SK-N-SH treated with all-trans-retinoic acid at 6 μM for 48 hours (cell line): ENCODE results near the gene PPFIA4.

Experiments
- ATAC-seq: fragments of 200-7000 bp; cut with Tn5 transposase; 3 replicates; pipeline ENCODE4 v1.9.1; 2020; ENCODE audit warnings: mild to moderate bottlenecking, moderate library complexity
- ARNTL ChIP-seq: fragments of 450-650 bp; formaldehyde crosslinking; IDR thresholded peaks from 2 replicates; pipeline ENCODE4 v1.5.0; 2020; ENCODE audit warnings: low read depth, mild to moderate bottlenecking, moderate library complexity, borderline replicate concordance
- BACH2 ChIP-seq: fragments of 250-450 bp; sonication (Bioruptor Pico); IDR thresholded peaks from 2 replicates; pipeline ENCODE4 v1.9.0; 2021; ENCODE audit warnings: mild to moderate bottlenecking, borderline replicate concordance
- CREB5 ChIP-seq: fragments of 250-450 bp; sonication (Bioruptor Pico); IDR thresholded peaks from 2 replicates; pipeline ENCODE4 v1.5.1; 2020; ENCODE audit warnings: low read depth, mild to moderate bottlenecking, moderate library complexity
- CSDC2 ChIP-seq: fragments of 250-450 bp; sonication (Bioruptor Pico); IDR thresholded peaks from 2 replicates; pipeline ENCODE4 v1.5.0; 2020; ENCODE audit warnings: mild to moderate bottlenecking, moderate library complexity
- CSRNP3 ChIP-seq: fragments of 250-450 bp; sonication (Bioruptor Pico); IDR thresholded peaks from 2 replicates; pipeline ENCODE4 v1.5.1; 2021; ENCODE audit warnings: mild to moderate bottlenecking, moderate library complexity
- ESRRG ChIP-seq: fragments of 250-450 bp; sonication (Bioruptor Pico); IDR thresholded peaks from 2 replicates; pipeline ENCODE4 v1.6.1; 2021; ENCODE audit warnings: mild to moderate bottlenecking
- GLIS3 ChIP-seq: fragments of 250-450 bp; sonication (Bioruptor Pico); IDR thresholded peaks from 2 replicates; pipeline ENCODE4 v1.5.0; 2020; ENCODE audit warnings: mild to moderate bottlenecking, moderate library complexity
- ISL1 ChIP-seq: fragments of 250-450 bp; sonication (Bioruptor Pico); IDR thresholded peaks from 2 replicates; pipeline ENCODE4 v2.1.2; 2022; ENCODE audit warnings: mild to moderate bottlenecking, moderate library complexity
- OSR1 ChIP-seq: fragments of 250-450 bp; sonication (Bioruptor Pico); IDR thresholded peaks from 2 replicates; pipeline ENCODE4 v1.8.0; 2022; ENCODE audit warnings: moderate library complexity, mild to moderate bottlenecking, inconsistent platforms
- PATZ1 ChIP-seq: fragments of 250-450 bp; sonication (Bioruptor Pico); IDR thresholded peaks from 2 replicates; pipeline ENCODE4 v1.8.0; 2020; ENCODE audit warnings: mild to moderate bottlenecking, moderate library complexity, borderline replicate concordance
- POU6F1 ChIP-seq: fragments of 250-450 bp; sonication (Bioruptor Pico); IDR thresholded peaks from 2 replicates; pipeline ENCODE4 v1.8.0; 2021; ENCODE audit warnings: low read depth, mild to moderate bottlenecking, moderate library complexity, borderline replicate concordance
- RARB ChIP-seq: fragments of 250-450 bp; sonication (Bioruptor Pico); IDR thresholded peaks from 2 replicates; pipeline ENCODE4 v1.8.0; 2021; ENCODE audit warnings: mild to moderate bottlenecking, moderate library complexity
- SNAI2 ChIP-seq: fragments of 250-450 bp; sonication (Bioruptor Pico); IDR thresholded peaks from 2 replicates; pipeline ENCODE4 v1.5.0; 2020; ENCODE audit warnings: mild to moderate bottlenecking, moderate library complexity
- TCF4 ChIP-seq: fragments of 250-450 bp; sonication (Bioruptor Pico); IDR thresholded peaks from 2 replicates; pipeline ENCODE4 v1.8.0; 2021; ENCODE audit warnings: mild to moderate bottlenecking, moderate library complexity, borderline replicate concordance
- TOX ChIP-seq: fragments of 250-450 bp; sonication (Bioruptor Pico); IDR thresholded peaks from 2 replicates; pipeline ENCODE4 v1.8.0; 2021; ENCODE audit warnings: mild to moderate bottlenecking, moderate library complexity, borderline replicate concordance
- TSHZ2 ChIP-seq: fragments of 250-450 bp; sonication (Bioruptor Pico); IDR thresholded peaks from 2 replicates; pipeline ENCODE4 v1.5.0; 2020; ENCODE audit warnings: mild to moderate bottlenecking, moderate library complexity
- ZC3H10 ChIP-seq: fragments of 250-450 bp; sonication (Bioruptor Pico); IDR thresholded peaks from 2 replicates; pipeline ENCODE4 v1.5.1; 2021; ENCODE audit warnings: mild to moderate bottlenecking, moderate library complexity
- ZFP3 ChIP-seq: fragments of 250-450 bp; sonication (Bioruptor Pico); IDR thresholded peaks from 2 replicates; pipeline ENCODE4 v1.5.0; 2020; ENCODE audit warnings: mild to moderate bottlenecking, moderate library complexity
- ZFP30 ChIP-seq: fragments of 450-650 bp; formaldehyde crosslinking; IDR thresholded peaks from 2 replicates; pipeline ENCODE4 v1.5.0; 2022; ENCODE audit warnings: mild to moderate bottlenecking, moderate library complexity
- ZNF565 ChIP-seq: fragments of 450-650 bp; formaldehyde crosslinking; conservative IDR thresholded peaks from 2 replicates; pipeline ENCODE4 v1.5.0; 2020; ENCODE audit warnings: low read depth, mild to moderate bottlenecking, moderate library complexity
- ZNF70 ChIP-seq: fragments of 450-650 bp; formaldehyde crosslinking; IDR thresholded peaks from 2 replicates; pipeline ENCODE4 v1.5.0; 2020; ENCODE audit warnings: mild to moderate bottlenecking, moderate library complexity
- ZNF8 ChIP-seq: fragments of 450-650 bp; formaldehyde crosslinking; IDR thresholded peaks from 2 replicates; pipeline ENCODE4 v1.5.0; 2020; ENCODE audit warnings: mild to moderate bottlenecking, moderate library complexity

Gene PPFIA4

GRCh38 chr1:203086992-203087763 is 60.9 kb downstream of the PPFIA4 start:
- no peak for TF ChIP-seq CREB5 (CRISPR knock-in tag)
- TF ChIP-seq ISL1 (CRISPR knock-in tag): no peak
- TF ChIP-seq ZC3H10: no peak
- TF ChIP-seq ZNF8 (CRISPR knock-in tag): no peak
- no peak for TF ChIP-seq RARB (CRISPR knock-in tag)
- TF ChIP-seq CSDC2 (CRISPR knock-in tag): no peak
- TF ChIP-seq OSR1 (CRISPR knock-in tag): no peak
- TF ChIP-seq CSRNP3 (CRISPR knock-in tag): no peak
- no peak for TF ChIP-seq GLIS3
- TF ChIP-seq TOX (CRISPR knock-in tag): no peak
- TF ChIP-seq TSHZ2 (CRISPR knock-in tag): no peak
- TF ChIP-seq SNAI2: no peak
- no peak for TF ChIP-seq BACH2
- TF ChIP-seq ARNTL (CRISPR knock-in tag): no peak
- TF ChIP-seq ZNF70 (CRISPR knock-in tag): no peak
- TF ChIP-seq ZNF565: no peak
- no peak for TF ChIP-seq POU6F1 (CRISPR knock-in tag)
- TF ChIP-seq ESRRG: no peak
- no peak for TF ChIP-seq ZFP3 (CRISPR knock-in tag)
- no peak for TF ChIP-seq ZFP30 (CRISPR knock-in tag)
- no peak for ATAC-seq

- no peak for TF ChIP-seq TOX (CRISPR knock-in tag)
- no peak for TF ChIP-seq ISL1 (CRISPR knock-in tag)
- TF ChIP-seq OSR1 (CRISPR knock-in tag): no peak
- no peak for TF ChIP-seq SNAI2
- no peak for TF ChIP-seq ZNF8 (CRISPR knock-in tag)
- no peak for TF ChIP-seq TCF4
- no peak for TF ChIP-seq ESRRG
- TF ChIP-seq CSDC2 (CRISPR knock-in tag): no peak
- TF ChIP-seq POU6F1 (CRISPR knock-in tag): no peak
- TF ChIP-seq ZFP3 (CRISPR knock-in tag): no peak
- TF ChIP-seq PATZ1: no peak
- TF ChIP-seq, all 23 proteins: peak for 0
- ATAC-seq: no peak
Observed at GRCh38 chr1:203088441-203088840, 62.1 kb downstream of the PPFIA4 start.
